CD14-positive monocyte (primary cell): ENCODE data around the gene RBM17. TPM values are rescaled to one million over a fixed set of nuclear protein-coding genes. Genes with fewer than 3 reads are reported as not detected.
A peak's percentile ranks its signal among the peaks of the same experiment; 100 is the strongest.

Experiments used
- DNase-seq, 3 donors: peaks; one replicate each; pipeline ENCODE4 v3.0.0-alpha.2; 2011 to 2022
- H2AFZ ChIP-seq: 2 replicates; pipeline ENCODE4 v1.6.0; 2012; ENCODE audit warnings: mild to moderate bottlenecking, low read depth, low read length, inconsistent platforms; ENCODE audit not compliant: insufficient read depth, poor library complexity, severe bottlenecking
- H3K27ac ChIP-seq, 2 donors: 1 replicate in 1 of 2; 2 replicates in 1 of 2; pipeline ENCODE4 v1.5.1; 2012 to 2013; ENCODE audit warnings: low read length in 2 of 2, control low read depth in 1 of 2, inconsistent platforms in 1 of 2, low read depth in 1 of 2, mild to moderate bottlenecking in 1 of 2
- H3K27me3 ChIP-seq, 2 donors: one replicate each; pipeline versions ENCODE4 v1.6.0 to v1.6.1; 2011 to 2013; ENCODE audit warnings: low read length in 2 of 2; ENCODE audit not compliant: control insufficient read depth in 2 of 2, insufficient read depth in 2 of 2
- H3K36me3 ChIP-seq, 2 donors: replicated peaks in 1 of 2; 1 replicate in 1 of 2; 2 replicates in 1 of 2; pipeline versions ENCODE4 v1.5.1 to v1.6.1; 2012 to 2013; ENCODE audit warnings: low read length in 2 of 2, control low read depth in 1 of 2, inconsistent platforms in 1 of 2, mild to moderate bottlenecking in 1 of 2; ENCODE audit not compliant: insufficient read depth in 2 of 2, control insufficient read depth in 1 of 2
- H3K4me1 ChIP-seq, 2 donors: 1 replicate in 1 of 2; 2 replicates in 1 of 2; pipeline versions ENCODE4 v1.5.1 to v1.6.1; 2012 to 2013; ENCODE audit warnings: low read length in 2 of 2, control low read depth in 1 of 2, inconsistent platforms in 1 of 2, mild to moderate bottlenecking in 1 of 2, moderate library complexity in 1 of 2; ENCODE audit not compliant: insufficient read depth in 2 of 2, control insufficient read depth in 1 of 2
- H3K4me2 ChIP-seq: replicated peaks from 2 replicates; pipeline ENCODE3; 2012; ENCODE audit warnings: low read length, moderate library complexity, mild to moderate bottlenecking; ENCODE audit not compliant: poor library complexity, severe bottlenecking; ENCODE audit errors: extremely low read depth
- H3K4me3 ChIP-seq, 3 experiments: fragments of 200-600 bp in 1 of 3; sonication (generic) in 1 of 3; replicated peaks in 1 of 3; 1 replicate in 2 of 3; 2 replicates in 1 of 3; pipeline ENCODE4 v1.5.1; 2011 to 2013; ENCODE audit warnings: low read length in 3 of 3, mild to moderate bottlenecking in 3 of 3, control low read depth in 2 of 3, low read depth in 2 of 3, inconsistent platforms in 1 of 3, moderate library complexity in 1 of 3
- H3K79me2 ChIP-seq: 2 replicates; pipeline ENCODE4 v1.6.0; 2012; ENCODE audit warnings: mild to moderate bottlenecking, control low read depth, inconsistent platforms, low read length, moderate library complexity; ENCODE audit not compliant: insufficient read depth
- H3K9ac ChIP-seq: 2 replicates; pipeline ENCODE4 v1.6.0; 2017; ENCODE audit warnings: low read length, mild to moderate bottlenecking; ENCODE audit not compliant: insufficient read depth, poor library complexity, severe bottlenecking
- H3K9me3 ChIP-seq, 2 donors: replicated peaks in 1 of 2; 1 replicate in 1 of 2; 2 replicates in 1 of 2; pipeline versions ENCODE4 v1.5.1 to v1.6.1; 2012 to 2013; ENCODE audit warnings: low read length in 2 of 2, control low read depth in 1 of 2; ENCODE audit not compliant: control insufficient read depth in 1 of 2, insufficient read depth in 1 of 2
- H4K20me1 ChIP-seq: 2 replicates; pipeline ENCODE4 v1.6.0; 2012; ENCODE audit warnings: mild to moderate bottlenecking, low read length, control low read depth, moderate library complexity; ENCODE audit not compliant: insufficient read depth
- H3K27ac Mint-ChIP-seq, 7 donors: one replicate each; pipeline ENCODE4 v1.8.0; 2020; ENCODE audit warnings: mild to moderate bottlenecking in 7 of 7, mixed read lengths in 7 of 7, moderate library complexity in 6 of 7, inconsistent platforms in 2 of 7
- H3K27me3 Mint-ChIP-seq, 3 donors: one replicate each; pipeline ENCODE4 v1.8.0; 2021 to 2022; ENCODE audit warnings: low read depth in 3 of 3, mild to moderate bottlenecking in 3 of 3, mixed read lengths in 3 of 3, moderate library complexity in 3 of 3, inconsistent platforms in 1 of 3
- H3K36me3 Mint-ChIP-seq, 2 donors: one replicate each; pipeline ENCODE4 v1.8.0; 2020; ENCODE audit warnings: mixed read lengths in 2 of 2, inconsistent platforms in 1 of 2, mild to moderate bottlenecking in 1 of 2
- H3K4me1 Mint-ChIP-seq: one replicate; pipeline ENCODE4 v1.8.0; 2020; ENCODE audit warnings: mild to moderate bottlenecking, mixed read lengths
- H3K4me3 Mint-ChIP-seq, 2 donors: one replicate each; pipeline ENCODE4 v1.8.0; 2020; ENCODE audit warnings: mild to moderate bottlenecking in 2 of 2, mixed read lengths in 2 of 2, moderate library complexity in 1 of 2
- H3K9me3 Mint-ChIP-seq, 7 donors: one replicate each; pipeline ENCODE4 v1.8.0; 2020 to 2022; ENCODE audit warnings: mixed read lengths in 7 of 7, mild to moderate bottlenecking in 6 of 7, moderate library complexity in 6 of 7, inconsistent platforms in 2 of 7
- CTCF ChIP-seq: fragments of 200-600 bp; IDR thresholded peaks from one replicate; pipeline ENCODE4 v1.8.0; 2022; ENCODE audit warnings: antibody characterized with exemption, mild to moderate bottlenecking
- WGBS: methylation state at CpG from one replicate; pipeline ENCODE4 v1.1.5; 2013; ENCODE audit warnings: missing lambda C conversion rate; ENCODE audit not compliant: insufficient coverage; 5-methylcytosine and 5-hydroxymethylcytosine counted together
- intact Hi-C, 2 donors: fragments of 100-400 bp; cut with micrococcal nuclease; formaldehyde crosslinking; loops; one replicate each; pipeline versions ENCODE4 v1.15.0 to v1.15.1; 2023
- polyA plus RNA-seq, 3 donors: library from polyadenylated mRNA; depleted of rRNA in 1 of 3; unstranded in 2 of 3; stranded (reverse) in 1 of 3; fragments of 300-500 nt in 2 of 3; fragments of >200 nt in 1 of 3; fragmentation: Illumina TruSeq in 2 of 3; gene quantifications; 1 replicate in 2 of 3; 2 replicates in 1 of 3; pipeline ENCODE4 v1.2.3, GENCODE V29; 2012 to 2021

The RBM17 gene
- polyA plus RNA-seq, 3 donors = 37.2 to 51.4 (median 44.5) TPM

GRCh38 chr10:6092731-6093130 lies 3.9 kb downstream of the RBM17 start:
- Histone ChIP-seq H3K4me3 (peak overlapping the region in 1 of 3 experiments; percentile 22), H4K20me1 (peaks cover 84% of the 10 kb centered on the region), H3K9ac (no peak overlapping the region), H3K4me1 (peaks cover 45 to 46% of the 10 kb centered on the region in 2 donors), H3K27ac (peak overlapping the region in 1 of 2 donors; percentile 30), H3K79me2 (peaks cover 89% of the 10 kb centered on the region), H3K36me3 (peaks cover 12 to 15% of the 10 kb centered on the region in 2 donors), H3K4me2 (peak overlapping the region; percentile 17), H2AFZ (no peak overlapping the region), H3K27me3 (no peaks in the 10 kb centered on the region), H3K9me3 (no peaks in the 10 kb centered on the region)
- Mint-ChIP-seq H3K27ac (peak overlapping the region in 3 of 7 donors; percentile 19 to 76 (median 64)), H3K9me3 (peaks cover 0 to 4% (median 0%) of the 10 kb centered on the region in 7 donors), H3K27me3 (peaks cover 0 to 6% (median 0%) of the 10 kb centered on the region in 3 donors), H3K4me1 (peaks cover 57% of the 10 kb centered on the region), H3K36me3 (peaks cover 11 to 21% of the 10 kb centered on the region in 2 donors), H3K4me3 (no peak overlapping the region)
- no peak for TF ChIP-seq CTCF
- peak in 1 of 3 donors; percentile 6 for DNase-seq
- intact Hi-C loops = loop anchor here in 1 of 2 donors (5.0 kb wide), 2 partner anchors 110 to 315 kb away; partner anchors contain the start of gene PFKFB3
- WGBS = 10% methylated on average over 1 of the region's 2 CpGs

GRCh38 chr10:6095810-6096570 lies 7.2 kb downstream of the RBM17 start:
- Histone ChIP-seq H3K4me2 (no peak overlapping the region), H3K9me3 (no peaks in the 10 kb centered on the region), H3K9ac (no peak overlapping the region), H2AFZ (no peak overlapping the region), H3K4me3 (no peak overlapping the region), H3K27me3 (no peaks in the 10 kb centered on the region), H3K4me1 (peaks cover 24 to 26% of the 10 kb centered on the region in 2 donors), H3K27ac (peak overlapping the region in 1 of 2 donors; percentile 17), H3K36me3 (peaks cover 28 to 47% of the 10 kb centered on the region in 2 donors), H4K20me1 (peaks cover 100% of the 10 kb centered on the region), H3K79me2 (peaks cover 99% of the 10 kb centered on the region)
- Mint-ChIP-seq H3K27me3 (no peaks in the 10 kb centered on the region), H3K36me3 (peaks cover 34 to 49% of the 10 kb centered on the region in 2 donors), H3K9me3 (no peaks in the 10 kb centered on the region), H3K4me1 (peaks cover 38% of the 10 kb centered on the region), H3K27ac (peak overlapping the region in 4 of 7 donors; percentile 19 to 46 (median 32)), H3K4me3 (no peak overlapping the region)
- no peak for TF ChIP-seq CTCF
- WGBS = 97% methylated on average over 5 of the region's 12 CpGs
- intact Hi-C loops = no loop called here
- DNase-seq = no peak
